H9 (cell line): ENCODE data around the gene MAD1L1. TPM values are rescaled to one million over a fixed set of nuclear protein-coding genes. Genes with fewer than 3 reads are reported as not detected.

Experiments
- DNase-seq: peaks from one replicate; pipeline ENCODE4 v3.0.0-alpha.2; 2017
- H2AFZ ChIP-seq: one replicate; pipeline ENCODE4 v1.6.1; 2013; ENCODE audit warnings: mild to moderate bottlenecking, low read length, control low read depth, moderate library complexity
- H2AK5ac ChIP-seq: 2 replicates; pipeline ENCODE4 v1.6.1; 2013; ENCODE audit warnings: low read length, control low read depth, mixed read lengths; ENCODE audit not compliant: insufficient read length
- H2BK120ac ChIP-seq: one replicate; pipeline ENCODE4 v1.6.1; 2013; ENCODE audit warnings: low read depth, mild to moderate bottlenecking, low read length, control low read depth, inconsistent platforms; ENCODE audit not compliant: poor library complexity, severe bottlenecking
- H2BK12ac ChIP-seq: 2 replicates; pipeline ENCODE4 v1.6.1; 2013; ENCODE audit warnings: low read length, control low read depth, mixed read lengths, low read depth; ENCODE audit not compliant: insufficient read length
- H2BK15ac ChIP-seq: 2 replicates; pipeline ENCODE4 v1.6.1; 2013; ENCODE audit warnings: low read depth, low read length, control low read depth
- H2BK20ac ChIP-seq: one replicate; pipeline ENCODE4 v1.6.1; 2013; ENCODE audit warnings: low read depth, mild to moderate bottlenecking, low read length, control low read depth, inconsistent platforms; ENCODE audit not compliant: poor library complexity, severe bottlenecking
- H2BK5ac ChIP-seq: 2 replicates; pipeline ENCODE4 v1.6.1; 2013; ENCODE audit warnings: low read length, control low read depth, mixed read lengths; ENCODE audit not compliant: insufficient read length
- H3K14ac ChIP-seq: 2 replicates; pipeline ENCODE4 v1.6.1; 2013; ENCODE audit warnings: low read length, control low read depth; ENCODE audit not compliant: insufficient read depth
- H3K18ac ChIP-seq: 2 replicates; pipeline ENCODE4 v1.6.1; 2013; ENCODE audit warnings: low read depth, mild to moderate bottlenecking, mixed read lengths, low read length, control low read depth; ENCODE audit not compliant: insufficient read length
- H3K23ac ChIP-seq: 2 replicates; pipeline ENCODE4 v1.6.1; 2013; ENCODE audit warnings: low read length, control low read depth, mixed read lengths, low read depth; ENCODE audit not compliant: insufficient read length
- H3K23me2 ChIP-seq: 2 replicates; pipeline ENCODE4 v1.6.1; 2013; ENCODE audit warnings: low read depth, mild to moderate bottlenecking, mixed read lengths, low read length, control low read depth; ENCODE audit not compliant: insufficient read length, poor library complexity, severe bottlenecking
- H3K27ac ChIP-seq: 2 replicates; pipeline ENCODE4 v1.5.1; 2013; ENCODE audit warnings: low read length, control low read depth, mixed read lengths, low read depth; ENCODE audit not compliant: insufficient read length
- H3K27me3 ChIP-seq: 2 replicates; pipeline ENCODE4 v1.6.1; 2013; ENCODE audit warnings: low read length, control low read depth, inconsistent platforms; ENCODE audit not compliant: insufficient read depth
- H3K4ac ChIP-seq: 2 replicates; pipeline ENCODE4 v1.6.1; 2013; ENCODE audit warnings: low read depth, mild to moderate bottlenecking, control low read depth, inconsistent platforms, low read length, moderate library complexity
- H3K4me1 ChIP-seq: 2 replicates; pipeline ENCODE4 v1.6.1; 2013; ENCODE audit warnings: low read length, control low read depth, inconsistent platforms; ENCODE audit not compliant: insufficient read depth
- H3K4me2 ChIP-seq: 2 replicates; pipeline ENCODE4 v1.6.1; 2013; ENCODE audit warnings: low read length, control low read depth, mixed read lengths; ENCODE audit not compliant: insufficient read length, insufficient read depth
- H3K56ac ChIP-seq: 2 replicates; pipeline ENCODE4 v1.6.1; 2013; ENCODE audit warnings: low read depth, mild to moderate bottlenecking, mixed read lengths, low read length, control low read depth; ENCODE audit not compliant: insufficient read length
- H3K79me1 ChIP-seq: 2 replicates; pipeline ENCODE4 v1.6.1; 2013; ENCODE audit warnings: low read depth, mild to moderate bottlenecking, moderate library complexity, low read length, control low read depth, inconsistent platforms; ENCODE audit not compliant: insufficient read depth, poor library complexity, severe bottlenecking
- H3K79me2 ChIP-seq: 2 replicates; pipeline ENCODE4 v1.6.1; 2013; ENCODE audit warnings: low read length, control low read depth, inconsistent platforms; ENCODE audit not compliant: insufficient read depth
- H3K9ac ChIP-seq: 2 replicates; pipeline ENCODE4 v1.6.1; 2013; ENCODE audit warnings: low read length, control low read depth, mixed read lengths; ENCODE audit not compliant: insufficient read length; ENCODE audit errors: extremely low read depth
- H3K9me3 ChIP-seq: one replicate; pipeline ENCODE4 v1.6.1; 2013; ENCODE audit warnings: low read depth, low read length, inconsistent platforms; ENCODE audit not compliant: control insufficient read depth
- H3T11ph ChIP-seq: one replicate; pipeline ENCODE4 v1.6.1; 2013; ENCODE audit warnings: mild to moderate bottlenecking, low read length, control low read depth, inconsistent platforms
- H4K20me1 ChIP-seq: one replicate; pipeline ENCODE4 v1.6.1; 2013; ENCODE audit not compliant: control insufficient read depth, insufficient read length, insufficient read depth
- H4K5ac ChIP-seq: 2 replicates; pipeline ENCODE4 v1.6.1; 2013; ENCODE audit warnings: low read depth, mild to moderate bottlenecking, mixed read lengths, low read length, control low read depth; ENCODE audit not compliant: insufficient read length
- H4K8ac ChIP-seq: replicated peaks from 2 replicates; pipeline ENCODE4 v1.6.1; 2013; ENCODE audit warnings: low read length, control low read depth, mixed read lengths, low read depth; ENCODE audit not compliant: insufficient read length
- H4K91ac ChIP-seq: 2 replicates; pipeline ENCODE4 v1.6.1; 2013; ENCODE audit warnings: low read depth, mild to moderate bottlenecking, moderate library complexity, mixed read lengths, low read length, control low read depth; ENCODE audit not compliant: insufficient read length
- H3K27ac Mint-ChIP-seq, 3 experiments: 2 replicates in 2 of 3; 3 replicates in 1 of 3; pipeline ENCODE4 v1.8.0; 2020 to 2021; ENCODE audit warnings: mixed read lengths in 3 of 3, mild to moderate bottlenecking in 1 of 3, moderate library complexity in 1 of 3
- H3K27me3 Mint-ChIP-seq: 2 replicates; pipeline ENCODE4 v1.8.0; 2021; ENCODE audit warnings: low read depth, mild to moderate bottlenecking, moderate library complexity, mixed read lengths
- H3K36me3 Mint-ChIP-seq, 3 experiments: 2 replicates in 2 of 3; 3 replicates in 1 of 3; pipeline ENCODE4 v1.8.0; 2020 to 2021; ENCODE audit warnings: low read depth in 3 of 3, mixed read lengths in 3 of 3; ENCODE audit not compliant: insufficient read depth in 1 of 3
- H3K4me1 Mint-ChIP-seq, 2 experiments: 2 replicates each; pipeline ENCODE4 v1.8.0; 2020; ENCODE audit warnings: mixed read lengths in 2 of 2
- H3K4me3 Mint-ChIP-seq, 2 experiments: 2 replicates in 1 of 2; 3 replicates in 1 of 2; pipeline ENCODE4 v1.8.0; 2020 to 2021; ENCODE audit warnings: mild to moderate bottlenecking in 2 of 2, mixed read lengths in 2 of 2, moderate library complexity in 1 of 2
- H3K9me3 Mint-ChIP-seq, 2 experiments: 2 replicates in 1 of 2; 3 replicates in 1 of 2; pipeline ENCODE4 v1.8.0; 2020; ENCODE audit warnings: mild to moderate bottlenecking in 2 of 2, mixed read lengths in 2 of 2, moderate library complexity in 1 of 2
- WGBS: extraction: QIAGEN DNeasy Blood & Tissue Kit; methylation state at CpG from one replicate; pipeline ENCODE4 v1.1.7; 2013; ENCODE audit warnings: missing lambda C conversion rate, low lambda C conversion rate, mixed read lengths; ENCODE audit not compliant: insufficient read length; ENCODE audit errors: extremely low coverage; 5-methylcytosine and 5-hydroxymethylcytosine counted together
- total RNA-seq: library from RNA; stranded (reverse); gene quantifications from 2 replicates; pipeline ENCODE4 v1.2.1, GENCODE V29; 2021
- TF ChIP-seq, protein P1 (sequence below): fragments of 200-600 bp; sonication (generic); conservative IDR thresholded peaks from 3 replicates; pipeline ENCODE4 v1.8.0; 2021; ENCODE audit warnings: antibody characterized with exemption, mild to moderate bottlenecking

The MAD1L1 gene
- total RNA-seq, 1 experiment from 2014 or later: 39.0 TPM

DNA sequence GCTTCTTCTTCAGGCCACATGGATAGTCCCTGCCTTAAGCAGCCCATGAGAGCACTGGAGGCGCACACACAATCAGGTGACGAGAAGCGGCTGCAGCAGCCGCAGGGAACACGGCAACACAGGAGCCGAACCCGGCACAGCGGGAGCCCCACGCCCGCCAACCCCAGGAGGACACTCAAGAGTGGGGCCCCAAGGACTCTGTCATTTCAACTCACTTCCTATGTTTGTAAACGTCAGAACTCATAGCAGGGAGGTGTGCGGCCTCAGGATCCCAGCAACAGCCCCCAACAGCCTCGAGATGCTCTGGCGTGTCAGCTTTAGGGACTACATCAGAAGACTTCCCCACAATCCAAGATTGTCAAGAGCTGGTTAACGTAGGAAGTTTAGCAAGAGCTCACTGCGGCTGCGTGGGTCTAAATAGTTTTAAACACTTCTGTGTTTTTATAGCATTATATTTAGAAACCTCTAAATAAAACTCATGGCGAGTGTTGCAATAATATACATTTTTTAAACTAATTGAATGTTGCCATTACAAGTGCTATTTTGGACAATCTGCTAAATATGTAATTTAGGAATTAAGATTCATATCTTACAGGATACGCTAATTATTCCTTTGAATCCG, 123.4 kb downstream of the MAD1L1 start:
- Histone ChIP-seq H3K79me2 (no peaks in the 10 kb centered on the region; the same call in 1 of the 2 replicates), H4K5ac (no peak overlapping the region), H3K4ac (no peak overlapping the region), H3K27me3 (no peaks in the 10 kb centered on the region), H3K18ac (no peak overlapping the region), H3K79me1 (no peaks in the 10 kb centered on the region), H2BK12ac (no peak overlapping the region), H2BK15ac (no peak overlapping the region), H2AFZ (no peak overlapping the region), H2BK20ac (no peak overlapping the region), H3K14ac (no peak overlapping the region), H2BK120ac (no peak overlapping the region), H3T11ph (no peak overlapping the region), H3K4me2 (no peak overlapping the region), H4K8ac (no peak overlapping the region), H3K9me3 (no peaks in the 10 kb centered on the region), H4K20me1 (no peaks in the 10 kb centered on the region), H2AK5ac (no peak overlapping the region), H3K27ac (no peak overlapping the region), H3K9ac (no peak overlapping the region), H3K23ac (no peak overlapping the region), H2BK5ac (no peak overlapping the region), H3K23me2 (no peaks in the 10 kb centered on the region), H4K91ac (no peak overlapping the region), H3K56ac (no peak overlapping the region), H3K4me1 (no peaks in the 10 kb centered on the region)
- Mint-ChIP-seq H3K9me3 (no peaks in the 10 kb centered on the region), H3K27ac (peak overlapping the region in 2 of 3 experiments; percentile 91 to 93; a peak in 5 of 7 replicates), H3K36me3 (peaks cover 0 to 16% (median 2%) of the 10 kb centered on the region in 3 experiments; a peak in 3 of 7 replicates), H3K27me3 (no peaks in the 10 kb centered on the region), H3K4me3 (no peak overlapping the region), H3K4me1 (peaks cover 51 to 76% of the 10 kb centered on the region in 2 experiments)
- TF ChIP-seq, protein P1, sequence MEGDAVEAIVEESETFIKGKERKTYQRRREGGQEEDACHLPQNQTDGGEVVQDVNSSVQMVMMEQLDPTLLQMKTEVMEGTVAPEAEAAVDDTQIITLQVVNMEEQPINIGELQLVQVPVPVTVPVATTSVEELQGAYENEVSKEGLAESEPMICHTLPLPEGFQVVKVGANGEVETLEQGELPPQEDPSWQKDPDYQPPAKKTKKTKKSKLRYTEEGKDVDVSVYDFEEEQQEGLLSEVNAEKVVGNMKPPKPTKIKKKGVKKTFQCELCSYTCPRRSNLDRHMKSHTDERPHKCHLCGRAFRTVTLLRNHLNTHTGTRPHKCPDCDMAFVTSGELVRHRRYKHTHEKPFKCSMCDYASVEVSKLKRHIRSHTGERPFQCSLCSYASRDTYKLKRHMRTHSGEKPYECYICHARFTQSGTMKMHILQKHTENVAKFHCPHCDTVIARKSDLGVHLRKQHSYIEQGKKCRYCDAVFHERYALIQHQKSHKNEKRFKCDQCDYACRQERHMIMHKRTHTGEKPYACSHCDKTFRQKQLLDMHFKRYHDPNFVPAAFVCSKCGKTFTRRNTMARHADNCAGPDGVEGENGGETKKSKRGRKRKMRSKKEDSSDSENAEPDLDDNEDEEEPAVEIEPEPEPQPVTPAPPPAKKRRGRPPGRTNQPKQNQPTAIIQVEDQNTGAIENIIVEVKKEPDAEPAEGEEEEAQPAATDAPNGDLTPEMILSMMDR: no peak
- DNase-seq: no peak
- no CpG with 5 or more reads among the region's 20 CpGs for WGBS
